ENCODE results near the gene EFNB3. TPM values are rescaled to one million over a fixed set of nuclear protein-coding genes. Genes with fewer than 3 reads are reported as not detected.

EFNB3 gene
- total and polyA plus RNA-seq, 2 of the 13 experiments (the other 11 are each of a cell fraction or from before 2014, with no cell fraction given), result 0.07 to 0.25 TPM

DNA sequence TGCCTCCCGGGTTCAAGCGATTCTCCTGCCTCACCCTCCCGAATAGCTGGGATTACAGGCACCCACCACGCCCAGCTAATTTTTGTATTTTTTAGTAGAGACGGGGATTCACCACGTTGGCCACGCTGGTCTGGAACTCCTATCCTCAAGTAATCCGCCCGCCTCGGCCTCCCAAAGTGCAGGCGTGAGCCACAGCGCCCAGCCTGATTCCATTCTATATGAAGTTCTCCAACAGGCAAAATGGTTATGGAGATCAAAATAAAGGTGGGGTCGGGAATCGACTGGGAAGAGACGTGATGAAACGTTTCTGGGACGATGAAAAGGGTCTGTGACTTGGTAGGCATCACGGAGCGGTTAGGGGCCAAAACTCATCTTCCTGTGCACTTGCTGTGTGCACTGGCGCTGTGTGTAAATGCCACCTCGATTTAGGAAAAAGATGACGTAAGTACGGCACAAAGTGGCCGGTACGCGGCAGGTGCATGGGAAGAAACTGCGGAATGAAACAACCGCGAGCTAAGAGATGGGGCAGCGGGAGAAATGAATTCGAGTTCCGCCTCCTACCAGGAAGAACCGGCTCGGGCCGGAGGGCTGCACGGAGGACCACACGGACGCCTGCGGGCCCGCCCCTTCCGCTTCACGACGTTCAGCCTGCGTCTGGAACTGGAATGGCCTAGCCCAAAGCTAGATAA lies 19.3 kb upstream of the EFNB3 start (continued):
- TF ChIP-seq IKZF5 (CRISPR knock-in tag; IDR thresholded peaks at IDR 0.05) (0 out of 2 replicates have a peak, but pooled peaks have one; percentile 27), ZNF260 (CRISPR knock-in tag; IDR thresholded peaks at IDR 0.05; ENCODE audit: borderline replicate concordance, low read depth) (no peak), MAF1 (CRISPR knock-in tag; IDR thresholded peaks at IDR 0.05; ENCODE audit: borderline replicate concordance) (no peak), ZNF577 (CRISPR knock-in tag; IDR thresholded peaks at IDR 0.05; ENCODE audit: borderline replicate concordance, low read depth) (no peak), KDM5A (IDR thresholded peaks at IDR 0.05; ENCODE audit: borderline replicate concordance, low read length) (0 out of 2 replicates have a peak, but pooled peaks have one; percentile 3), ZNF350 (CRISPR knock-in tag; IDR thresholded peaks at IDR 0.05; ENCODE audit: borderline replicate concordance, low read depth) (no peak), EP300 (IDR thresholded peaks at IDR 0.05; ENCODE audit: low read depth in 2 of 2, low read length in 2 of 2) (0 out of 4 replicates have a peak, but pooled peaks of 1 of the 2 experiments have one; percentile 21), EP300 (CRISPR knock-in tag; IDR thresholded peaks at IDR 0.05; ENCODE audit: borderline replicate concordance) (no peak), PAF1 (CRISPR knock-in tag; IDR thresholded peaks at IDR 0.05) (no peak), SNAI1 (CRISPR knock-in tag; IDR thresholded peaks at IDR 0.05; ENCODE audit: borderline replicate concordance) (no peak), KLF13 (CRISPR knock-in tag; IDR thresholded peaks at IDR 0.05) (no peak), ZSCAN30 (CRISPR knock-in tag; IDR thresholded peaks at IDR 0.05) (no peak), FOXK1 (CRISPR knock-in tag; IDR thresholded peaks at IDR 0.05; ENCODE audit: borderline replicate concordance, low read depth) (peak; percentile 17; the same call in 1 of the 2 replicates), CHD2 (IDR thresholded peaks at IDR 0.05; ENCODE audit: low read depth, low read length) (peak; percentile 57; the same call in 1 of the 2 replicates), THAP9 (CRISPR knock-in tag; IDR thresholded peaks at IDR 0.05; ENCODE audit: borderline replicate concordance) (no peak), KMT2B (CRISPR knock-in tag; IDR thresholded peaks at IDR 0.05) (peak; percentile 87; the same call in 1 of the 2 replicates), ZNF616 (CRISPR knock-in tag; IDR thresholded peaks at IDR 0.05; ENCODE audit: low read depth) (0 out of 2 replicates have a peak, but pooled peaks have one; percentile 59)
- TF ChIP-seq, protein P1, sequence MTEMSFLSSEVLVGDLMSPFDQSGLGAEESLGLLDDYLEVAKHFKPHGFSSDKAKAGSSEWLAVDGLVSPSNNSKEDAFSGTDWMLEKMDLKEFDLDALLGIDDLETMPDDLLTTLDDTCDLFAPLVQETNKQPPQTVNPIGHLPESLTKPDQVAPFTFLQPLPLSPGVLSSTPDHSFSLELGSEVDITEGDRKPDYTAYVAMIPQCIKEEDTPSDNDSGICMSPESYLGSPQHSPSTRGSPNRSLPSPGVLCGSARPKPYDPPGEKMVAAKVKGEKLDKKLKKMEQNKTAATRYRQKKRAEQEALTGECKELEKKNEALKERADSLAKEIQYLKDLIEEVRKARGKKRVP (CRISPR knock-in tag; IDR thresholded peaks at IDR 0.05), result no peak
- TF ChIP-seq, protein P2, sequence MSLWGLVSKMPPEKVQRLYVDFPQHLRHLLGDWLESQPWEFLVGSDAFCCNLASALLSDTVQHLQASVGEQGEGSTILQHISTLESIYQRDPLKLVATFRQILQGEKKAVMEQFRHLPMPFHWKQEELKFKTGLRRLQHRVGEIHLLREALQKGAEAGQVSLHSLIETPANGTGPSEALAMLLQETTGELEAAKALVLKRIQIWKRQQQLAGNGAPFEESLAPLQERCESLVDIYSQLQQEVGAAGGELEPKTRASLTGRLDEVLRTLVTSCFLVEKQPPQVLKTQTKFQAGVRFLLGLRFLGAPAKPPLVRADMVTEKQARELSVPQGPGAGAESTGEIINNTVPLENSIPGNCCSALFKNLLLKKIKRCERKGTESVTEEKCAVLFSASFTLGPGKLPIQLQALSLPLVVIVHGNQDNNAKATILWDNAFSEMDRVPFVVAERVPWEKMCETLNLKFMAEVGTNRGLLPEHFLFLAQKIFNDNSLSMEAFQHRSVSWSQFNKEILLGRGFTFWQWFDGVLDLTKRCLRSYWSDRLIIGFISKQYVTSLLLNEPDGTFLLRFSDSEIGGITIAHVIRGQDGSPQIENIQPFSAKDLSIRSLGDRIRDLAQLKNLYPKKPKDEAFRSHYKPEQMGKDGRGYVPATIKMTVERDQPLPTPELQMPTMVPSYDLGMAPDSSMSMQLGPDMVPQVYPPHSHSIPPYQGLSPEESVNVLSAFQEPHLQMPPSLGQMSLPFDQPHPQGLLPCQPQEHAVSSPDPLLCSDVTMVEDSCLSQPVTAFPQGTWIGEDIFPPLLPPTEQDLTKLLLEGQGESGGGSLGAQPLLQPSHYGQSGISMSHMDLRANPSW (CRISPR knock-in tag; IDR thresholded peaks at IDR 0.05; ENCODE audit: borderline replicate concordance), result no peak

Measured in HepG2 (cell line).